ENCODE results near the gene USP24.

Gene USP24

GRCh38 chr1:55107101-55107500 is 108.1 kb downstream of the USP24 start:
- H3K27ac ChIP-seq: no peak overlapping the region
- H3K9me3 ChIP-seq: no peaks in the 10 kb centered on the region
- H3K4me3 ChIP-seq (ENCODE audit: low read depth in 1 of 2, low read length in 1 of 2): no peak overlapping the region
- no peaks in the 10 kb centered on the region for H3K27me3 ChIP-seq
- H3K36me3 ChIP-seq: peaks cover 88% of the 10 kb centered on the region
- no peak for TF ChIP-seq CTCF (IDR thresholded peaks at IDR 0.05)
- H3K4me1 ChIP-seq (ENCODE audit: control insufficient read depth in 1 of 2, insufficient read depth in 1 of 2, low read depth in 1 of 2, low read length in 1 of 2): no peaks in the 10 kb centered on the region

- Histone ChIP-seq H3K27me3 (no peaks in the 10 kb centered on the region), H3K36me3 (peaks cover 98% of the 10 kb centered on the region), H3K4me3 (ENCODE audit: low read depth in 1 of 2, low read length in 1 of 2) (no peak overlapping the region), H3K9me3 (no peaks in the 10 kb centered on the region), H3K4me1 (ENCODE audit: control insufficient read depth in 1 of 2, insufficient read depth in 1 of 2, low read depth in 1 of 2, low read length in 1 of 2) (no peaks in the 10 kb centered on the region), H3K27ac (no peak overlapping the region)
- TF ChIP-seq CTCF (IDR thresholded peaks at IDR 0.05): no peak
Observed at GRCh38 chr1:55103891-55104290, 111.3 kb downstream of the USP24 start.

GRCh38 chr1:55095095-55095494 is 120.1 kb downstream of the USP24 start:
- Histone ChIP-seq H3K27ac (no peak overlapping the region), H3K27me3 (no peaks in the 10 kb centered on the region), H3K4me3 (ENCODE audit: low read depth in 1 of 2, low read length in 1 of 2) (no peak overlapping the region), H3K4me1 (ENCODE audit: control insufficient read depth in 1 of 2, insufficient read depth in 1 of 2, low read depth in 1 of 2, low read length in 1 of 2) (no peaks in the 10 kb centered on the region), H3K36me3 (peaks cover 99% of the 10 kb centered on the region), H3K9me3 (no peaks in the 10 kb centered on the region)
- no peak for TF ChIP-seq CTCF (IDR thresholded peaks at IDR 0.05)

- TF ChIP-seq CTCF (IDR thresholded peaks at IDR 0.05): no peak
- Histone ChIP-seq H3K4me1 (ENCODE audit: control insufficient read depth in 1 of 2, insufficient read depth in 1 of 2, low read depth in 1 of 2, low read length in 1 of 2) (no peaks in the 10 kb centered on the region), H3K4me3 (ENCODE audit: low read depth in 1 of 2, low read length in 1 of 2) (no peak overlapping the region), H3K9me3 (no peaks in the 10 kb centered on the region), H3K27me3 (no peaks in the 10 kb centered on the region), H3K36me3 (peaks cover 97% of the 10 kb centered on the region), H3K27ac (no peak overlapping the region)
Observed at GRCh38 chr1:55092475-55092874, 122.7 kb downstream of the USP24 start.

GRCh38 chr1:55089683-55090082 is 125.5 kb downstream of the USP24 start:
- Histone ChIP-seq H3K4me1 (ENCODE audit: control insufficient read depth in 1 of 2, insufficient read depth in 1 of 2, low read depth in 1 of 2, low read length in 1 of 2) (no peaks in the 10 kb centered on the region), H3K4me3 (ENCODE audit: low read depth in 1 of 2, low read length in 1 of 2) (no peak overlapping the region), H3K36me3 (peaks cover 95% of the 10 kb centered on the region), H3K9me3 (no peaks in the 10 kb centered on the region), H3K27ac (no peak overlapping the region), H3K27me3 (no peaks in the 10 kb centered on the region)
- TF ChIP-seq CTCF (IDR thresholded peaks at IDR 0.05): no peak

DNA sequence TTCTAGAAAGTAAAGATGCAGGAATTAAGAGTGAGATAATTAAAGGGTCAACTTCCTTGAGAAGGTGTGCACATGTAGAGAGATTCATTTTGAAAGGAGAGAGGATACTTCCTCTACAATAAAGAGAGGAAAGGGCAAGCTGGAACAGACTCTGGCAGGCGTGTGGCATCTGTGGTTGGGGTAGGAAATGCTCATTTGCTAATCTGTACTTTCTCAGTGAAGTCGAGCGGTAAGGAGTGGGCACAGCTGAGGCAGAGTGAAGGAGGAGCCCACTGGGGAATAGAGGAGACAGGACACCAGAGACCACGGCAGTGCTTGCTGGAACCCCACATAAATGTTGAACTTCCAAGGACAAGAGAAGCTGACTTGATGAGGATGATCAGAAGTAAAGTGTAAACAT is 126.8 kb downstream of the USP24 start:
- no peaks in the 10 kb centered on the region for H3K9me3 ChIP-seq
- no peaks in the 10 kb centered on the region for H3K4me1 ChIP-seq (ENCODE audit: control insufficient read depth in 1 of 2, insufficient read depth in 1 of 2, low read depth in 1 of 2, low read length in 1 of 2)
- no peaks in the 10 kb centered on the region for H3K27me3 ChIP-seq
- H3K27ac ChIP-seq: no peak overlapping the region
- no peak overlapping the region for H3K4me3 ChIP-seq (ENCODE audit: low read depth in 1 of 2, low read length in 1 of 2)
- H3K36me3 ChIP-seq: peaks cover 95% of the 10 kb centered on the region
- TF ChIP-seq CTCF (IDR thresholded peaks at IDR 0.05): no peak
